HTERT RPE-1 (cell line): ENCODE data around the gene NFKBIL1.
"Not testable (repeated sequence)": the region's sequence is repeated elsewhere in the genome, so short reads cannot be mapped to it uniquely, and the experiment has no call there.

Experiments
- in situ Hi-C: fragments of 300-500 bp; cut with MboI; formaldehyde crosslinking; loops from 4 replicates; pipeline ENCODE4 v1.14.3; 2020; ENCODE audit warnings: low sequenced_read_pairs

The NFKBIL1 gene

DNA sequence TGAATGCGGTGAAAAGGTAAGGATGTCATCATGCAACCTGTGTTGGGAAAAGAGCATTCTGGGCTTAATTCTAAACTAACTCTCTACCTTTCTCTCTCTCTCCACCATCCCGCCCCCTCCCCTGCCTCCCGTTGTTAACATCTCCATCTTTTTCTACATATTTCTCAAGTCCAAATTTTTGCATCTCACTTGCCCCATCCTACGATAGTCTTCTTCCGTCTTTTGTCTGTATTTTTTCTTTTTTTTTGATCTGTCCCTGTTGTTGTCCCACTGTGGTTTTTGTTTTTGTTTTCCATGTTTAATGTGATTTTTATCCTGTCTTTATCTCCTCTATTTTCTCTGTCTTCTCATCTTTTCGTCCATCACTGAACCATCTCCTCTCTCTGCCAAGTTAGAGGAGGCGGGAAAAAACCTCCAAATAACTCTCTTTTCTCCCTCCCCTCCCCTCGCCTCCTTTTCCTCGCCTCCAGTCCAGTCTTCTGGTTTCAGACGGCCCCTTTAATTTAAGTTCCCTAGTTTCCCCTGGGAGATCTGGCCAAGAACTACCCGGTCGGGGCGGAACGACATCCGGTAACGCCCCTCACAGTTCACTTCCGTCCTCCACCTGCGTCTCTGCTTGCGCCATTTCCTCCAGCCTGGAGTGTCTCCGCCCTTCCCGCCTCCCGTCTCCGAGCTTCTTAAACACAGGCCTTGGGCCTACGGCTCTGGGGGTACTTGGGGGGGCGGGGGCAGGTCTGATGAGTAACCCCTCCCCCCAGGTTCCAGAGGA is at the start of gene NFKBIL1:
TSS of gene NFKBIL1 (plus strand) at position 651 of the 769 bp plus-strand sequence. CDS start at position 738, 87 bp downstream.
- in situ Hi-C loops, result no loop called here

GRCh38 chr6:31498748-31499147 is 48.7 kb upstream of the NFKBIL1 start:
- in situ Hi-C loops, result no loop called here

- in situ Hi-C loops, result not testable (repeated sequence)
These were observed 47.8 kb upstream of the NFKBIL1 start for GRCh38 chr6:31499648-31500047.

DNA sequence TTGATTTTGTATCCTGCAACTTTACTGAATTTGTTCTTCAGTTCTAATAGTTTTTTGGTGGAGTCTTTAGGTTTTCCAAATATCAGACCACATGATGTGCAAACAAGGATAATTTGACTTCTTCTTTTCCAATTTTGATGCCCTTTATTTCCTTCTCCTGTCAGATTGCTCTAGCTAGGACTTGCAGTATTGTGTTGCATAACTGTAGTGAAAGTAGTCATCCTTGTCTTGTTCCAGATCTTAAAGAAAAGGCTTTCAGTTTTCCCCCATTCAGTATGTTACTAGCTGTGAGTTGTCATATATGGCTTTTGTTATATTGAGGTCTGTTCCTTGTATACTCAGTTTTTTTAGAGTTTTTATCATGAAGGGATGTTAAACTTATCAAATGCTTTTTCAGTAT is 44.8 kb upstream of the NFKBIL1 start:
- in situ Hi-C loops, result no loop called here

- in situ Hi-C loops, result not testable (repeated sequence)
These were observed 38.4 kb upstream of the NFKBIL1 start for GRCh38 chr6:31509036-31509435.

DNA sequence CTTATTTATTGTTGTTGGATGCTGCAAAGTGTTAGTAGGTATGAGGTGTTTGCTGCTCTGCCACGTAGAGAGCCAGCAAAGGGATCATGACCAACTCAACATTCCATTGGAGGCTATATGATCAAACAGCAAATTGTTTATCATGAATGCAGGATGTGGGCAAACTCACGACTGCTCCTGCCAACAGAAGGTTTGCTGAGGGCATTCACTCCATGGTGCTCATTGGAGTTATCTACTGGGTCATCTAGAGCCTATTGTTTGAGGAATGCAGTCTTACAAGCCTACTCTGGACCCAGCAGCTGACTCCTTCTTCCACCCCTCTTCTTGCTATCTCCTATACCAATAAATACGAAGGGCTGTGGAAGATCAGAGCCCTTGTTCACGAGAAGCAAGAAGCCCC is 37.4 kb upstream of the NFKBIL1 start:
- in situ Hi-C loops, result no loop called here

DNA sequence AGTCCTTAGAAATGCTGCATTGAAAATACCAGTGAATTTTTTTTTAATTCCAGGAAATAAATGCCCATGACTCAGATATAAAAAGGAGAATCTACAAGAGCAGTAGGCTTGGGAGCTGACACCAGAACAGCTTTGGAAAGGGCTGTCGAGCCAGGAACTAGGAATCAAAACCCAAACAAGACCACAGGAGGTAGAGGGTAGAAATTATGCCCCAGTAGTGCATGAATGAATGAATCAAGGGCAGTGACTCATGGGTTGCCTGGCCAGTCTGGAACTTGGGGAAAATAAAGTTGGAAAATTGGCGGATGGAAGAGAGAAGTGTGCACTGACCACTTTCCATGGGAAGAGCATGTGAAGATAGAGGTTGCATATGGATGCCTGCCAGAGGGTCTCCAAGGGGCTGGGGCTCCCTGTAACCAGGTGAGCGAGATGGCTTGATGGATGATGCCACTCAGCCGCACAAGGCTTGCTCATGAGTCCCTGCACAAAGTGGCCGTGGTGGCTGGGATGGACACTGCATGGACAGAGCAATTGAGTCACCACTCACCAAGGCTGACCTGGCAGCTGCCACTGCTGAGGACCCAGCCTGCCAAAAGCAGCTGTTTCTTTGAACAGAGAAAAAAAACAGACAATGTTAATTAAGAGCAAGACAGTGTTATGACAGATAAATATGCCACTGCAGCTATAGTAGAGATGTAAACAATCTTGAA is 33.8 kb upstream of the NFKBIL1 start:
- in situ Hi-C loops, result no loop called here

DNA sequence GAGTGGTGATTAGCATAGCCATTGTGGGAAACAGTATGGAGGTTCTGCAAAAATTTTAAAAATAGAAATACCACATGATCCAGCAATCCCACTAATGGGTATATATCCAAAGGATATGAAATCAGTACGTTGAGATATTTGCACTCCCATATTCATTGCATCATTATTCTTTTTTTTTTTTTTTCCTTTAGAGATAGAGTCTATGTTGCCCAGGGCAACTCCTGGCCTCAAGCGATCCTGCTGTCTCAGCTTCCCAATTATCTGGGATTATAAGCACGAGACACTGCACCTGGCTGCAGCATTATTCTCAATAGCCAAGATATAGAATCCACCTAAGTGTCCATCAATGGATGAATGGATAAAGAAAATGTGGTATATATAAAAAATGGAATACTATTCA is 25.6 kb upstream of the NFKBIL1 start:
- in situ Hi-C loops, result no loop called here

GRCh38 chr6:31525553-31525931 is 21.9 kb upstream of the NFKBIL1 start:
- in situ Hi-C loops, result no loop called here

DNA sequence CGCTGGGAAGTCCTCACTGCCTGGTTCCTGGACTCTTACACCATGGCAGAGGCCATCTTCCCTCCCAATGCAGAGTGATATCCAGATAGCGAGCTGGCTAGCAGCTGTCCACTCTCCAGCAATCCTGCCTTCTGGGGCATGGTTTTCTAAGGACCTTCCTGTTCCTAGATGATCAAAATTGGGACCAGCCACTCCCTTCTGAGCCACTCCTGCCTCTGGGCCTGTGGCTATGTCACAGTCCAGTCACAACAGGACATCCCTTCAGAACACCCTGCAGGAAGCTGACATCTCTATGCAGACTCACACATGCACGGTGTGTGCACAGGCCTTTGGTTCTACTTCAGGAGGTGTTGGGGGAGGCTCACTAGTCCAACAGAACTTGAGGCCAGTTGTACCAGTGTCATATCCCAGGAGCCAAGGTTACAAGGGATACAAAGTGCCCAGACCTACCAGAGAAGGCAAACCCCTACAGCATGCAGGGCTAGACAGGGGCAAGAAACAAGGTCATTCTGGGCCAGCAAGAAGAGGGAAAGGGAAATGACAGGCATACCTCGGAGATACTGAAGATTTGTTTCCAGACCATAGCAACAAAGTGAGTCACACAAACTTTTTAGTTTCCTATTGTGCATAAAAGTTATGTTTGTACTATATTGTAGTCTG is 21.3 kb upstream of the NFKBIL1 start:
- in situ Hi-C loops, result no loop called here

DNA sequence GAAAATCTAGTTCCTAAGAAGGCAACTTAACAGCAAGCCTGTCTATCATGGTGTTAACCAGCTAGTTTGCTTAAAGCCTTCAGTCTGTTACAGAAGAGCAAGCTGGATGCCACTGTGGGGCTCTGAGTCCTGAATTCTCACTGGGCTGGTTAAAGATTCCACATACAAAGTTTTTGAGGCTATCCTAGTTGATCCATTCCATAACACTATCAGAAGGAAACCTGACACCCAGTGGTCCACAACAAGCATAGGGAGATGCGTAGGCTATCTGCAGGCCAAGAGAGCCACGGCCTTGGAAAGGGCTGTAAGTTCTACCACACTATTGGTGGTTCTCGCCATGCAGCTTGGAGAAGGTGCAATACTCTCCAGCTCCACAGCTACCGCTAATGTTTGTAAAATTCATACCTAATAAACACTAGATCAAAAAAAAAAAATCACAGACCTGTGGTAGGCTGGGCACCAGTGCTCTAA is 19.1 kb upstream of the NFKBIL1 start:
- in situ Hi-C loops, result no loop called here

- in situ Hi-C loops, result no loop called here
These were observed 18.5 kb upstream of the NFKBIL1 start, which contains the start of gene MCCD1 for GRCh38 chr6:31528821-31529328. Gene MCCD1 (plus strand): TSS chr6:31528962. CDS start chr6:31529015, 53 bp downstream.

- in situ Hi-C loops, result no loop called here
These were observed 17.9 kb upstream of the NFKBIL1 start for GRCh38 chr6:31529329-31530150.

- in situ Hi-C loops, result no loop called here
These were observed 16.7 kb upstream of the NFKBIL1 start for GRCh38 chr6:31530659-31531058.

DNA sequence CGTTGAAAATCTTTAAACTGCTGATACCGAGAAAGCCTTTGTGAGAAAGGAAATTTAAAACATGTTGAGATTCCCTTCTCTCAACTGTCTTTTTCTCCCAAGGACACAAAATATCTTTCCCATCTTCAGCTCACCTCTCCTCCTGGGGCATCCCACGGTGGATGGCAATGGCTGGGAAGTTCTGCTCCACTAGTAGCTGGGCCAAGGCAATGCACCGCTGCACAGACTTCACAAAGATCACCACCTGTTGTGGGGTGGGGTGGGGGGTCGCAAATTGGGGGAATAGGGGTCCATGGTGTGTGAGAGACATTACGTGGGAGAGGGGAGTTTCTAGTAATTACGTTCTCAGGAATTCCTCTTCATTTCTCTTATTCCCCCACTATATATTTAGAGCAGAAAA is 16.2 kb upstream of the NFKBIL1 start:
- in situ Hi-C loops, result no loop called here

- in situ Hi-C loops, result no loop called here
These were observed 15.4 kb upstream of the NFKBIL1 start for GRCh38 chr6:31531771-31532643.

- in situ Hi-C loops, result no loop called here
These were observed 14.6 kb upstream of the NFKBIL1 start for GRCh38 chr6:31532644-31533454.

DNA sequence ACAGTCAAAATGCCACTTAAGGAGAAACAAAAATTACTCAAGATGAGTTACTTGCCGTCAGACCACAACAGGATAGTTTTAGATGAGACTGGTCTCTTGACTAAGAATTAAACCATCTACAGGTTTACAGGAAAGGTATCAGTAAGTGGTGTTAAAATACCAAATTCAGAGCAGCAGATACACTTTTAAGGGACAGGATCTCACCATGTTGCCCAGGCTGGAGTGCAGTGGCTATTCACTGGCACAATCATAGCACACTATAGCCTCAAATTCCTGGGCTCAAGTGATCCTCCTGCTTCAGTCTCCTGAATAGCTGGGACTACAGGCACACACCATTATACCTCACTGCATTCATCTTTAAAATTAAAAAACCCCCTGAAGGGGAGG is 14.0 kb upstream of the NFKBIL1 start:
- in situ Hi-C loops, result no loop called here

DNA sequence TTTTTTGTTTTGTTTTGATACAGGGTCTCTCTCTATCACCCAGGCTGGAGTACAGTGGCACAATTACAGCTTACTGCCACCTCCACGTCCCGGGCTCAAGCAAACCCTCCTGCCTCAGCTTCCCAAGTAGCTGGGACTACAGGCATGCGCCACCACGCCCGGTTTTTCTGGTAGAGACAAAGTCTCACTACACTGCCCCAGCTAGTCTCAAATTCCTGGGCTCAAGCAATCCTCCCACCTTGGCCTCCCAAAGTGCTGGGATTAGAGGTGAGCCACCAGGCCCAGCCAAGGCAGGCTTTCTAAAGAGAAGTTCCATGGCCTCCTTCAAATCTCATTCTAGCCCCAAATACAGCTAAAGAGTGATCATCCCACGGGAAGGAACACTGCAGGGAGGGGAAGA is 13.4 kb upstream of the NFKBIL1 start:
- in situ Hi-C loops, result no loop called here
